Progenitor cell of endocrine pancreas (in vitro differentiated cells): ENCODE measurements around the gene CADM1. TPM values are rescaled to one million over a fixed set of nuclear protein-coding genes. Genes with fewer than 3 reads are reported as not detected.

Experiments used
- DNase-seq: peaks from one replicate; pipeline ENCODE4 v3.0.0; 2021; ENCODE audit warnings: low spot score; ENCODE audit not compliant: unreplicated experiment
- H3K27ac Mint-ChIP-seq: 2 replicates; pipeline ENCODE4 v1.8.0; 2021; ENCODE audit warnings: mild to moderate bottlenecking, moderate library complexity, mixed read lengths
- H3K27me3 Mint-ChIP-seq: 2 replicates; pipeline ENCODE4 v1.8.0; 2021; ENCODE audit warnings: mixed read lengths
- H3K36me3 Mint-ChIP-seq: 2 replicates; pipeline ENCODE4 v1.8.0; 2022; ENCODE audit warnings: mixed read lengths; ENCODE audit not compliant: insufficient read depth
- H3K4me1 Mint-ChIP-seq: 2 replicates; pipeline ENCODE4 v1.8.0; 2021; ENCODE audit warnings: low read depth, mixed read lengths
- H3K4me3 Mint-ChIP-seq: 2 replicates; pipeline ENCODE4 v1.8.0; 2021; ENCODE audit warnings: low read depth, mild to moderate bottlenecking, moderate library complexity, mixed read lengths
- H3K9me3 Mint-ChIP-seq: 2 replicates; pipeline ENCODE4 v1.8.0; 2021; ENCODE audit warnings: low read depth, mixed read lengths
- CTCF ChIP-seq: fragments of 200-600 bp; sonication (generic); IDR thresholded peaks from one replicate; pipeline ENCODE4 v1.5.0; 2021; ENCODE audit warnings: antibody characterized with exemption, mild to moderate bottlenecking; ENCODE audit not compliant: unreplicated experiment
- total RNA-seq: library from RNA; stranded (reverse); gene quantifications from 2 replicates; pipeline ENCODE4 v1.2.1, GENCODE V29; 2021

CADM1 gene
- total RNA-seq, 1 donor from 2014 or later, result 147 TPM

GRCh38 chr11:115168686-115169085, 335.5 kb downstream of the CADM1 start:
- TF ChIP-seq CTCF, result no peak
- peaks cover 3% of the 10 kb centered on the region for H3K36me3 Mint-ChIP-seq

GRCh38 chr11:115168229-115168671, 336.0 kb downstream of the CADM1 start:
- Mint-ChIP-seq H3K9me3 (no peaks in the 10 kb centered on the region), H3K4me1 (peaks cover 27% of the 10 kb centered on the region), H3K27ac (no peak overlapping the region), H3K4me3 (no peak overlapping the region), H3K36me3 (peaks cover 3% of the 10 kb centered on the region), H3K27me3 (peaks cover 13% of the 10 kb centered on the region)
- no peak for TF ChIP-seq CTCF
- no peak for DNase-seq

More at GRCh38 chr11:115168686-115169085, 335.5 kb downstream of the CADM1 start:
- peaks cover 27% of the 10 kb centered on the region for H3K4me1 Mint-ChIP-seq
- no peaks in the 10 kb centered on the region for H3K9me3 Mint-ChIP-seq
- H3K4me3 Mint-ChIP-seq, result no peak overlapping the region
- peaks cover 9% of the 10 kb centered on the region for H3K27me3 Mint-ChIP-seq
- no peak overlapping the region for H3K27ac Mint-ChIP-seq
- no peak for DNase-seq

- Mint-ChIP-seq H3K4me3 (no peak overlapping the region), H3K27ac (no peak overlapping the region), H3K36me3 (peaks cover 2% of the 10 kb centered on the region), H3K27me3 (peaks cover 13% of the 10 kb centered on the region), H3K4me1 (peaks cover 27% of the 10 kb centered on the region), H3K9me3 (no peaks in the 10 kb centered on the region)
- no peak for TF ChIP-seq CTCF
- no peak for DNase-seq
Observed at GRCh38 chr11:115167456-115167855, 336.8 kb downstream of the CADM1 start.

GRCh38 chr11:115166820-115167219, 337.4 kb downstream of the CADM1 start:
- Mint-ChIP-seq H3K4me3 (no peak overlapping the region), H3K9me3 (no peaks in the 10 kb centered on the region), H3K27me3 (peaks cover 16% of the 10 kb centered on the region), H3K4me1 (peaks cover 27% of the 10 kb centered on the region), H3K27ac (no peak overlapping the region), H3K36me3 (no peaks in the 10 kb centered on the region)
- no peak for DNase-seq
- TF ChIP-seq CTCF, result no peak

GRCh38 chr11:115164774-115165173, 339.4 kb downstream of the CADM1 start:
- no peak for TF ChIP-seq CTCF
- Mint-ChIP-seq H3K27me3 (peaks cover 16% of the 10 kb centered on the region), H3K4me3 (no peak overlapping the region), H3K4me1 (peaks cover 23% of the 10 kb centered on the region), H3K27ac (no peak overlapping the region), H3K9me3 (no peaks in the 10 kb centered on the region), H3K36me3 (no peaks in the 10 kb centered on the region)
- no peak for DNase-seq
